ENCODE data around the gene CCNY.

Gene CCNY

GRCh38 chr10:35368485-35369048 is 32.3 kb downstream of the CCNY start:
- no peak for TF ChIP-seq CTCF (conservative IDR thresholded peaks at IDR 0.05)
- H3K27ac ChIP-seq = peak overlapping the region; percentile 38; the same call in 1 of the 2 replicates

- H3K27ac ChIP-seq = peak overlapping the region; percentile 38; the same call in 1 of the 2 replicates
- TF ChIP-seq CTCF (conservative IDR thresholded peaks at IDR 0.05) = no peak
Observed at GRCh38 chr10:35369049-35369611, 32.8 kb downstream of the CCNY start.

GRCh38 chr10:35371731-35372130 is 35.4 kb downstream of the CCNY start:
- TF ChIP-seq CTCF (conservative IDR thresholded peaks at IDR 0.05) = no peak
- H3K27ac ChIP-seq = no peak overlapping the region

- no peak for TF ChIP-seq CTCF (conservative IDR thresholded peaks at IDR 0.05)
- no peak overlapping the region for H3K27ac ChIP-seq
Observed at GRCh38 chr10:35372329-35372728, 36.0 kb downstream of the CCNY start.

GRCh38 chr10:35375091-35375765 is 38.9 kb downstream of the CCNY start:
- TF ChIP-seq CTCF (conservative IDR thresholded peaks at IDR 0.05) = no peak
- H3K27ac ChIP-seq = no peak overlapping the region

GRCh38 chr10:35377050-35377728 is 40.9 kb downstream of the CCNY start:
- H3K27ac ChIP-seq = no peak overlapping the region
- no peak for TF ChIP-seq CTCF (conservative IDR thresholded peaks at IDR 0.05)

- H3K27ac ChIP-seq = no peak overlapping the region
- no peak for TF ChIP-seq CTCF (conservative IDR thresholded peaks at IDR 0.05)
Observed at GRCh38 chr10:35378541-35379210, 42.4 kb downstream of the CCNY start.
